ENCODE results near the gene ABHD14A. TPM values are rescaled to one million over a fixed set of nuclear protein-coding genes. Genes with fewer than 3 reads are reported as not detected.

Gene ABHD14A
- total and polyA plus RNA-seq, 2 of the 13 experiments (the other 11 are each of a cell fraction or from before 2014, with no cell fraction given) = 29.5 to 46.9 TPM

- TF ChIP-seq USF2 (IDR thresholded peaks at IDR 0.05; ENCODE audit: low read depth, low read length) = peak; percentile 73
- peak; percentile 83 for TF ChIP-seq USF2 (CRISPR knock-in tag; IDR thresholded peaks at IDR 0.05; ENCODE audit: borderline replicate concordance)
- peak; percentile 76 for TF ChIP-seq ZNF430 (CRISPR knock-in tag; IDR thresholded peaks at IDR 0.05)
- peak; percentile 61; the same call in 1 of the 2 replicates for TF ChIP-seq ZNF614 (CRISPR knock-in tag; IDR thresholded peaks at IDR 0.05; ENCODE audit: borderline replicate concordance)
- TF ChIP-seq UBTF (CRISPR knock-in tag; IDR thresholded peaks at IDR 0.05) = peak; percentile 94
- TF ChIP-seq ZFP41 (CRISPR knock-in tag; IDR thresholded peaks at IDR 0.05; ENCODE audit: borderline replicate concordance) = 0 out of 2 replicates have a peak, but pooled peaks have one; percentile 76
- TF ChIP-seq GATAD1 (CRISPR knock-in tag; IDR thresholded peaks at IDR 0.05) = peak; percentile 78
- no peak for TF ChIP-seq MATR3 (CRISPR knock-in tag; IDR thresholded peaks at IDR 0.05)
- TF ChIP-seq HMGXB4 (CRISPR knock-in tag; IDR thresholded peaks at IDR 0.05; ENCODE audit: borderline replicate concordance in 1 of 2, low read depth in 1 of 2) = peak; percentile 67 to 83; a peak in 3 of 4 replicates
- TF ChIP-seq SYNCRIP (IDR thresholded peaks at IDR 0.05; ENCODE audit: insufficient read depth, low read depth, low read length) = no peak
- TF ChIP-seq ERF (CRISPR knock-in tag; IDR thresholded peaks at IDR 0.05) = peak; percentile 88; the same call in 1 of the 2 replicates
- TF ChIP-seq JUNB (CRISPR knock-in tag; IDR thresholded peaks at IDR 0.05; ENCODE audit: borderline replicate concordance) = no peak
- 0 out of 2 replicates have a peak, but pooled peaks have one; percentile 43 for TF ChIP-seq ETV6 (CRISPR knock-in tag; conservative IDR thresholded peaks at IDR 0.05)
- no peak; the same call in 1 of the 2 replicates for TF ChIP-seq ZNF235 (CRISPR knock-in tag; IDR thresholded peaks at IDR 0.05; ENCODE audit: borderline replicate concordance)
- TF ChIP-seq ZNF33A (CRISPR knock-in tag; IDR thresholded peaks at IDR 0.05; ENCODE audit: borderline replicate concordance) = no peak
- TF ChIP-seq ZMAT3 (CRISPR knock-in tag; conservative IDR thresholded peaks at IDR 0.05) = peak; percentile 89; the same call in 1 of the 2 replicates
- TF ChIP-seq SKIL (CRISPR knock-in tag; IDR thresholded peaks at IDR 0.05; ENCODE audit: borderline replicate concordance) = peak; percentile 90
- TF ChIP-seq PRPF4 (IDR thresholded peaks at IDR 0.05; ENCODE audit: low read depth, low read length, poor library complexity, severe bottlenecking) = no peak
- no peak for TF ChIP-seq MZF1 (CRISPR knock-in tag; IDR thresholded peaks at IDR 0.05; ENCODE audit: borderline replicate concordance)
These were observed 8.1 kb downstream of the ABHD14A start, which contains the start of gene ACY1 (continued) for GRCh38 chr3:51982838-51983577.

All from HepG2 (cell line).